DND-41 (cell line): Measurements from ENCODE around the gene MAN1A1.

ENCODE experiments used
- ATAC-seq: fragments of 200-7000 bp; cut with Tn5 transposase; 3 replicates; pipeline ENCODE4 v1.9.1; 2021; ENCODE audit warnings: low read depth; ENCODE audit not compliant: insufficient read depth
- DNase-seq: peaks from one replicate; pipeline ENCODE4 v3.0.0-alpha.2; 2020
- H2AFZ ChIP-seq: 2 replicates; pipeline ENCODE4 v1.6.0; 2012; ENCODE audit warnings: low read depth, low read length
- H3K27ac ChIP-seq: 2 replicates; pipeline ENCODE4 v1.5.1; 2012; ENCODE audit warnings: low read length, inconsistent platforms
- H3K27me3 ChIP-seq: fragments of 200-600 bp; sonication (generic); 2 replicates; pipeline ENCODE4 v1.6.0; 2012; ENCODE audit warnings: low read length, mild to moderate bottlenecking, inconsistent platforms; ENCODE audit not compliant: insufficient read depth, poor library complexity
- H3K36me3 ChIP-seq: 2 replicates; pipeline ENCODE4 v1.5.1; 2012; ENCODE audit warnings: low read length, inconsistent platforms; ENCODE audit not compliant: insufficient read depth
- H3K4me1 ChIP-seq: 2 replicates; pipeline ENCODE4 v1.5.1; 2012; ENCODE audit warnings: mild to moderate bottlenecking, low read length; ENCODE audit not compliant: insufficient read depth
- H3K4me2 ChIP-seq: 2 replicates; pipeline ENCODE4 v1.6.0; 2012; ENCODE audit warnings: mild to moderate bottlenecking, moderate library complexity, low read length, inconsistent platforms; ENCODE audit not compliant: insufficient read depth
- H3K4me3 ChIP-seq, 2 experiments: fragments of 200-600 bp in 1 of 2; shearing (Covaris generic) in 1 of 2; 2 replicates each; pipeline ENCODE4 v1.5.1; 2012 to 2016; ENCODE audit warnings: inconsistent platforms in 2 of 2, low read length in 2 of 2, mild to moderate bottlenecking in 2 of 2, low read depth in 1 of 2, moderate library complexity in 1 of 2
- H3K79me2 ChIP-seq: 2 replicates; pipeline ENCODE4 v1.6.0; 2012; ENCODE audit warnings: low read length, inconsistent platforms; ENCODE audit not compliant: insufficient read depth
- H3K9ac ChIP-seq: 2 replicates; pipeline ENCODE4 v1.6.0; 2012; ENCODE audit warnings: low read depth, mild to moderate bottlenecking, inconsistent platforms, low read length, moderate library complexity
- H3K9me3 ChIP-seq: 2 replicates; pipeline ENCODE4 v1.5.1; 2012; ENCODE audit warnings: low read length, moderate library complexity, mild to moderate bottlenecking, inconsistent platforms; ENCODE audit not compliant: insufficient read depth, severe bottlenecking
- H4K20me1 ChIP-seq: 2 replicates; pipeline ENCODE4 v1.6.0; 2012; ENCODE audit warnings: low read length; ENCODE audit not compliant: insufficient read depth
- EZH2 ChIP-seq: IDR thresholded peaks from 3 replicates; pipeline ENCODE4 v1.6.1; 2012; ENCODE audit warnings: borderline replicate concordance, low read depth, mild to moderate bottlenecking, moderate library complexity, low read length, inconsistent platforms; ENCODE audit not compliant: severe bottlenecking
- TF ChIP-seq, protein P1 (sequence below): IDR thresholded peaks from 2 replicates; pipeline ENCODE4 v1.5.1; 2012; ENCODE audit warnings: borderline replicate concordance, low read length, moderate library complexity, mild to moderate bottlenecking; ENCODE audit not compliant: poor library complexity, severe bottlenecking; ENCODE audit errors: extremely low read depth

MAN1A1 gene

DNA sequence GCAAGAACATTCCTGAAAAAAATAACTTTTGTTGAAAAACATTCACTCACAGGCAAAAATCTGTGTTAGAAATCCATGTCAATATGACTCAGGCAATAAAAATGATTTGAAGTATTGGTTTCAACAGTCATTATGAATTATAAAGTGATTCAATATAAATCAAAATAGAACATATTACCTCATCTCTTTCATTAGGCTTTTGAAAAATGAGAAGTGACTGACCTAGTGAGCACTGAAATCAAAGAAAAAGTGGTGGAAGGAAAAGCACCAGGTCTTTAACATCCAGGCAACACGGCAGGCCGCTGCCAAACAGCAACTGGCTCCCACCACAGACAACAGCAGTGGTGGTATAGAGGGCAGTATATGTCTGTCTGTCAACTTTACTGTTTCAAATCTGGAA, 68.9 kb downstream of the MAN1A1 start:
- ATAC-seq, result no peak

DNA sequence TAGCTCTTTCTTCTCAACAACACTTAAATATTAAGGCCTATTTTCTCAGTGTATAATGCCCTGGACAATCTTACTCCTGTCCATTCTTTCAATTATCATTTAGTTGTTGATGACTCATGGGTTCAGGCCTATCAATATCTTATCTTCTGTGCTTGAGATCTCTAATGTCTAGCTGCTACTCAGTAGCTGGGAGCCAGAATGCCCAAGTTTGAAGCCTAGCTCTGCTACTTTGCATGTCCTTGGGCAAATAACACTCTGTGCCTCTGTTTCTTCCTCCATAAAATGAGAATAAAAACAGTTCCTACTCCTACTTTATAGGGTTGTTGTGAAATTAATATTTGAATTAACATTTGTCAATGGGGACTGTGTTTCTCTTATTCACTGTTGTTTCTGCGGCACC, 69.5 kb downstream of the MAN1A1 start:
- no peaks in the 10 kb centered on the region for H3K27me3 ChIP-seq
- DNase-seq (no peak), ATAC-seq (no peak)
- no peaks in the 10 kb centered on the region for H3K9me3 ChIP-seq
- H3K9ac ChIP-seq, result no peak overlapping the region
- no peaks in the 10 kb centered on the region for H3K79me2 ChIP-seq
- no peaks in the 10 kb centered on the region for H4K20me1 ChIP-seq
- H3K27ac ChIP-seq, result no peak overlapping the region
- H3K4me3 ChIP-seq, result no peak overlapping the region
- H2AFZ ChIP-seq, result no peak overlapping the region
- no peak for TF ChIP-seq EZH2
- TF ChIP-seq, protein P1, sequence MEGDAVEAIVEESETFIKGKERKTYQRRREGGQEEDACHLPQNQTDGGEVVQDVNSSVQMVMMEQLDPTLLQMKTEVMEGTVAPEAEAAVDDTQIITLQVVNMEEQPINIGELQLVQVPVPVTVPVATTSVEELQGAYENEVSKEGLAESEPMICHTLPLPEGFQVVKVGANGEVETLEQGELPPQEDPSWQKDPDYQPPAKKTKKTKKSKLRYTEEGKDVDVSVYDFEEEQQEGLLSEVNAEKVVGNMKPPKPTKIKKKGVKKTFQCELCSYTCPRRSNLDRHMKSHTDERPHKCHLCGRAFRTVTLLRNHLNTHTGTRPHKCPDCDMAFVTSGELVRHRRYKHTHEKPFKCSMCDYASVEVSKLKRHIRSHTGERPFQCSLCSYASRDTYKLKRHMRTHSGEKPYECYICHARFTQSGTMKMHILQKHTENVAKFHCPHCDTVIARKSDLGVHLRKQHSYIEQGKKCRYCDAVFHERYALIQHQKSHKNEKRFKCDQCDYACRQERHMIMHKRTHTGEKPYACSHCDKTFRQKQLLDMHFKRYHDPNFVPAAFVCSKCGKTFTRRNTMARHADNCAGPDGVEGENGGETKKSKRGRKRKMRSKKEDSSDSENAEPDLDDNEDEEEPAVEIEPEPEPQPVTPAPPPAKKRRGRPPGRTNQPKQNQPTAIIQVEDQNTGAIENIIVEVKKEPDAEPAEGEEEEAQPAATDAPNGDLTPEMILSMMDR, result no peak
- no peaks in the 10 kb centered on the region; the same call in 1 of the 2 replicates for H3K36me3 ChIP-seq
- no peak overlapping the region for H3K4me2 ChIP-seq
- no peaks in the 10 kb centered on the region for H3K4me1 ChIP-seq

More for the DNA sequence above, 68.9 kb downstream of the MAN1A1 start:
- Histone ChIP-seq H3K4me3 (no peak overlapping the region), H3K27ac (no peak overlapping the region), H2AFZ (no peak overlapping the region), H3K79me2 (no peaks in the 10 kb centered on the region), H3K27me3 (no peaks in the 10 kb centered on the region), H3K4me2 (no peak overlapping the region), H3K36me3 (no peaks in the 10 kb centered on the region; the same call in 1 of the 2 replicates), H3K4me1 (no peaks in the 10 kb centered on the region), H4K20me1 (no peaks in the 10 kb centered on the region), H3K9me3 (no peaks in the 10 kb centered on the region), H3K9ac (no peak overlapping the region)
- DNase-seq, result no peak
- TF ChIP-seq EZH2, result no peak
- TF ChIP-seq, protein P1, result no peak

DNA sequence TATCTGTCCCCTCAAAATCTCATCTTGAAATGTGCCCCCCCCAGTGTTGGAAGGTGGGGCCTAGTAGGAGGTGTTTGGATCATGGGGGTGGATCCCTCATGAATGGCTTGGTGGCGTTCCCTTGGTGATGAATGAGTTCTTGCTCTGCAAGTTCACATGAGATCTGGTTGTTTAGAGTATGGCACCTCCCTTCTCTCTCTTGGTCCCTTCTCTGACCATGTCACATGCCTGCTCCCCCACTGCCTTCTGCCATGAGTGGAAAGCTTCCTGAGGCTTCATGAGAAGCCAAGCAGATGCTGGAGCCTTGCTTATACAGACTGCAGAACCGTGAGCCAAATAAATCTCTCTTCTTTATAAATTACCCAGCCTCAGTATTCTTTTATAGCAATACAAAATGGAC, 70.9 kb downstream of the MAN1A1 start:
- no peaks in the 10 kb centered on the region for H4K20me1 ChIP-seq
- TF ChIP-seq, protein P1, result no peak
- no peak for TF ChIP-seq EZH2
- no peak for ATAC-seq

DNA sequence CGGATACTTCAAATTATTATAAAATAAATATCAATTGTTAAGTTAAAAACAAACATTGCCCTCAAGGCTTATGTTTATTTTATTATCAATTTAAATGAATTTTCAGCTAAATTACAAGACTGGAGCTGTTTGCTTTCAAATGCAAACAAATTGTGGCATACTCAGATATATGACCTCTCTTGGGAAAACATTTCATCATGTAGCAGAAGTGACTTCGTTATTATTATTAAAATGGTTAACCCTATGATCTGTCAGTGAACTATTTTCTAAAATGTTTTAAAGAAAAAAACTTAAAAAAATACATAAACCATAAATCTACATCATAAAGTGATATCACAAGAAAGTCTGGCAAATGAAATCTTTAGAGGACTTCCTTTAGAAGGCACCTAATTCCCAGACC, 72.5 kb downstream of the MAN1A1 start:
- H3K79me2 ChIP-seq, result no peaks in the 10 kb centered on the region
- H3K27ac ChIP-seq, result no peak overlapping the region
- no peak overlapping the region for H3K9ac ChIP-seq
- no peaks in the 10 kb centered on the region for H3K27me3 ChIP-seq
- H3K4me2 ChIP-seq, result no peak overlapping the region
- TF ChIP-seq, protein P1, result no peak
- no peak for TF ChIP-seq EZH2
- H3K36me3 ChIP-seq, result no peaks in the 10 kb centered on the region
- no peak overlapping the region for H2AFZ ChIP-seq
- no peaks in the 10 kb centered on the region for H3K4me1 ChIP-seq
- no peaks in the 10 kb centered on the region for H3K9me3 ChIP-seq
- H4K20me1 ChIP-seq, result no peaks in the 10 kb centered on the region
- H3K4me3 ChIP-seq, result no peak overlapping the region
- ATAC-seq, result no peak
- DNase-seq, result no peak

More for the DNA sequence above, 70.9 kb downstream of the MAN1A1 start:
- Histone ChIP-seq H3K36me3 (no peaks in the 10 kb centered on the region; the same call in 1 of the 2 replicates), H3K79me2 (no peaks in the 10 kb centered on the region), H3K4me3 (no peak overlapping the region), H3K4me1 (no peaks in the 10 kb centered on the region), H3K9me3 (no peaks in the 10 kb centered on the region), H2AFZ (no peak overlapping the region), H3K27me3 (no peaks in the 10 kb centered on the region), H3K4me2 (no peak overlapping the region), H3K9ac (no peak overlapping the region), H3K27ac (no peak overlapping the region)
- no peak for DNase-seq
